Hepatocyte (in vitro differentiated cells): ENCODE data around the gene ZNF805. TPM values are rescaled to one million over a fixed set of nuclear protein-coding genes. Genes with fewer than 3 reads are reported as not detected.
"Not testable (repeated sequence)": the region's sequence is repeated elsewhere in the genome, so short reads cannot be mapped to it uniquely, and the experiment has no call there.

Experiments
- DNase-seq: peaks from one replicate; pipeline ENCODE4 v3.0.0-alpha.2; 2016; ENCODE audit warnings: low spot score
- H2AFZ ChIP-seq: fragments of 200-600 bp; sonication (generic); 2 replicates; pipeline ENCODE4 v1.6.0; 2016; ENCODE audit warnings: antibody characterized with exemption, mild to moderate bottlenecking
- H3K27ac ChIP-seq: fragments of 200-600 bp; sonication (generic); 2 replicates; pipeline ENCODE4 v1.5.1; 2016; ENCODE audit warnings: mild to moderate bottlenecking
- H3K27me3 ChIP-seq: fragments of 200-600 bp; sonication (generic); 2 replicates; pipeline ENCODE4 v1.6.1; 2016
- H3K36me3 ChIP-seq: fragments of 200-600 bp; sonication (generic); replicated peaks from 2 replicates; pipeline ENCODE4 v1.5.1; 2016; ENCODE audit warnings: low read depth; ENCODE audit not compliant: insufficient read depth
- H3K4me1 ChIP-seq: fragments of 200-600 bp; sonication (generic); 2 replicates; pipeline ENCODE4 v1.5.1; 2016; ENCODE audit warnings: mild to moderate bottlenecking, moderate library complexity; ENCODE audit not compliant: insufficient read depth
- H3K4me2 ChIP-seq: fragments of 200-600 bp; sonication (generic); 2 replicates; pipeline ENCODE4 v1.6.0; 2016
- H3K4me3 ChIP-seq: fragments of 200-600 bp; sonication (generic); 2 replicates; pipeline ENCODE4 v1.5.1; 2016; ENCODE audit warnings: mild to moderate bottlenecking
- H3K79me2 ChIP-seq: fragments of 200-600 bp; sonication (generic); 2 replicates; pipeline ENCODE4 v1.6.0; 2017; ENCODE audit warnings: mild to moderate bottlenecking
- H3K9me2 ChIP-seq: fragments of 200-600 bp; sonication (generic); replicated peaks from 2 replicates; pipeline ENCODE4 v1.6.0; 2017; ENCODE audit warnings: mild to moderate bottlenecking; ENCODE audit not compliant: insufficient read depth
- H3K9me3 ChIP-seq: fragments of 200-600 bp; sonication (generic); 2 replicates; pipeline ENCODE4 v1.5.1; 2016; ENCODE audit warnings: low read depth, mild to moderate bottlenecking
- H4K20me1 ChIP-seq: fragments of 200-600 bp; sonication (generic); 2 replicates; pipeline ENCODE4 v1.6.0; 2016; ENCODE audit warnings: mild to moderate bottlenecking; ENCODE audit not compliant: insufficient read depth, poor library complexity, severe bottlenecking
- EZH2 ChIP-seq: fragments of 200-600 bp; sonication (generic); IDR thresholded peaks from 2 replicates; pipeline ENCODE4 v1.6.1; 2016; ENCODE audit warnings: antibody characterized with exemption, mild to moderate bottlenecking, borderline replicate concordance
- EZH2phosphoT487 ChIP-seq: fragments of 200-600 bp; sonication (generic); IDR thresholded peaks from one replicate; pipeline ENCODE4 v1.6.1; 2018; ENCODE audit warnings: antibody characterized with exemption, mild to moderate bottlenecking, low read depth, moderate library complexity; ENCODE audit not compliant: unreplicated experiment, severe bottlenecking
- WGBS: methylation state at CpG from one replicate; pipeline ENCODE4 v1.1.6; 2016; ENCODE audit warnings: low lambda C conversion rate; ENCODE audit errors: missing lambda C conversion rate; 5-methylcytosine and 5-hydroxymethylcytosine counted together
- polyA plus RNA-seq: library from polyadenylated mRNA; unstranded; fragments of >200 nt; fragmentation: Nextera tagmentation; extraction: Ambion mirVana; gene quantifications from 2 replicates; pipeline ENCODE4 v1.2.1, GENCODE V29; 2016
- total RNA-seq: library from RNA; depleted of rRNA; stranded (reverse); fragments of >200 nt; gene quantifications from 2 replicates; pipeline ENCODE4 v1.2.3, GENCODE V29; 2014
- TF ChIP-seq, protein P1 (sequence below): fragments of 200-600 bp; sonication (generic); IDR thresholded peaks from 2 replicates; pipeline ENCODE4 v1.5.1; 2016; ENCODE audit warnings: antibody characterized with exemption, mild to moderate bottlenecking; ENCODE audit not compliant: poor library complexity

Gene ZNF805
- total and polyA plus RNA-seq, 2 experiments from 2014 or later = 1.9 to 12.3 TPM

DNA sequence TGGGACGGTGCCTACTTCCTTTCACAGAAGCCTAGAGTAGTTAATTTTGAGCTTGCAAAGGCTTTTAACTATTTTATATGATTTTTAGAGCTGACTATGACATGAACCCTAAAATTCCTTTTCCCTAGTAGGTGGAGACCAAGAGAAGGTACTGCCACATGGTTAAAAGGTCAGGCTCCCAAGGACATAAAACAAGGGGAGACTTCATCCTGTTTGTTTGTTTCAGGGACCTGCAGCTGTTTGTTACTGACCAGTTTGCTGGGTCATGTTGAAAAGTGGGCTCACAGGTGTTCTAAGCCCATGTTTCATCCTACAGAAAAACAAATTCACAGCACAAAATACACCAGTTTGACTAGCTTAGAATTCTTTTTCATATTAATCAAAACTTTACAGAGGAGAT, 36.0 kb downstream of the ZNF805 start:
- Histone ChIP-seq H3K4me3 (no peak overlapping the region), H3K36me3 (no peaks in the 10 kb centered on the region), H3K4me2 (no peak overlapping the region), H3K9me2 (no peaks in the 10 kb centered on the region), H3K27me3 (no peaks in the 10 kb centered on the region), H3K27ac (no peak overlapping the region), H3K4me1 (peaks cover 7% of the 10 kb centered on the region), H3K79me2 (peaks cover 21% of the 10 kb centered on the region), H4K20me1 (no peaks in the 10 kb centered on the region), H3K9me3 (no peaks in the 10 kb centered on the region), H2AFZ (no peak overlapping the region)
- 97% methylated on average over 1 of the region's 1 CpG for WGBS
- DNase-seq = no peak
- no peak for TF ChIP-seq EZH2
- TF ChIP-seq EZH2phosphoT487 = no peak
- TF ChIP-seq, protein P1, sequence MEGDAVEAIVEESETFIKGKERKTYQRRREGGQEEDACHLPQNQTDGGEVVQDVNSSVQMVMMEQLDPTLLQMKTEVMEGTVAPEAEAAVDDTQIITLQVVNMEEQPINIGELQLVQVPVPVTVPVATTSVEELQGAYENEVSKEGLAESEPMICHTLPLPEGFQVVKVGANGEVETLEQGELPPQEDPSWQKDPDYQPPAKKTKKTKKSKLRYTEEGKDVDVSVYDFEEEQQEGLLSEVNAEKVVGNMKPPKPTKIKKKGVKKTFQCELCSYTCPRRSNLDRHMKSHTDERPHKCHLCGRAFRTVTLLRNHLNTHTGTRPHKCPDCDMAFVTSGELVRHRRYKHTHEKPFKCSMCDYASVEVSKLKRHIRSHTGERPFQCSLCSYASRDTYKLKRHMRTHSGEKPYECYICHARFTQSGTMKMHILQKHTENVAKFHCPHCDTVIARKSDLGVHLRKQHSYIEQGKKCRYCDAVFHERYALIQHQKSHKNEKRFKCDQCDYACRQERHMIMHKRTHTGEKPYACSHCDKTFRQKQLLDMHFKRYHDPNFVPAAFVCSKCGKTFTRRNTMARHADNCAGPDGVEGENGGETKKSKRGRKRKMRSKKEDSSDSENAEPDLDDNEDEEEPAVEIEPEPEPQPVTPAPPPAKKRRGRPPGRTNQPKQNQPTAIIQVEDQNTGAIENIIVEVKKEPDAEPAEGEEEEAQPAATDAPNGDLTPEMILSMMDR = no peak

DNA sequence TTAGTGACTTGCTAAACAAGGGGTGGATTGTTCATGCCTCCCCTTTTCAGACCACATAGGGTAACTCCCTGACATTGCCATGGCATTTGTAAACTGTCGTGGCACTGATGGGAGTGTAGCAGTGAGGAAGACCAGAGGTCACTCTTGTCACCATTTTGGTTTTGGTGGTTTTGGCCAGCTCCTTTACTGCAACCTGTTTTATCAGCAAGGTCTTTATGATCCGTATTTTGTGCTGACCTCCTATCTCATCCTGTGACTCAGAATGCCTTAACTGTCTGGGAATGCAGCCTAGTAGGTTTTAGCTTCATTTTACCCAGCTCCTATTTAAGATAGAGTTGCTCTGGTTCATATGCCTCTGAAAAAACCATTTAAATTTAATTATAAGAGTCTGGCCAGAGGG, 38.0 kb downstream of the ZNF805 start:
- not testable (repeated sequence) for H3K9me2 ChIP-seq, H3K36me3 ChIP-seq, H2AFZ ChIP-seq, H3K27me3 ChIP-seq, H3K4me3 ChIP-seq, H3K9me3 ChIP-seq, DNase-seq
- Histone ChIP-seq H4K20me1 (peaks cover 15% of the 10 kb centered on the region), H3K27ac (peak overlapping the region; percentile 99), H3K79me2 (peaks cover 42% of the 10 kb centered on the region), H3K4me2 (peak overlapping the region; percentile 76), H3K4me1 (peaks cover 25% of the 10 kb centered on the region)
- WGBS = 68% methylated on average over 2 of the region's 2 CpGs

DNA sequence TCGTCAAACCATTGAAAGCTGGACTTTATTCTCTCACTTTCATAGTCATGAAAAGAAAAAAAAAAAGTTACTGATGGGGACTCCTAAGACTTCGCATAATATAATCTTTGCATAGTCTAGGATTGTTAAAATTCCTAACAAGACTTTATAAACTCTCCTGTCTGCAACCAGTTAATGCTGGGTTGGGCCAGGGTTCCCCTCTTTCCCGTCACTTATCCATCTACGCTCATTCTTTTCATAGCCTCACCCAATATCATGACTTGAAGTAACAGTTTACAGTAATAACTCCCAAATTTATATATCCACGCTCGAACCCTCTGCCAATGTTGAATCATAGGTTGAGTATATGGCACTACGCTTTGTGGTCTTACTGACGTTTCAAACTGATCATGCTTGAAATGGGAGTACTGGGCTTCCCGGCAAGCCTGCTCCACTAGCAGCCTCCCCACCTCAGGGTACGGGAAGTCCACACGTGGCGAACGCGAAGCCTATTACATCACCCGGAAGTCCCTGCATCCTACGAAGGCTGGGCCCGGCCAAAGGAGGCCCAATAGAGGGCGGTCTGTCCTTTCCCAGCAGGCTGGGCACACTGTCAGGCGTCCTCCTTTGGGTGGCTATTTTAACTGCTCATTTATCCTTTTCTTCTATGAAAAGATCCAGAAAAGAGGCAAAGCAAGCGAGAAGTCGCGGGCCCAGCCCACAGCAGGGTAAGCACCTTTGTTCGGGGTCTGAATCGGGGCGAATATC, 39.2 kb downstream of the ZNF805 start:
- H3K4me2 ChIP-seq = peak overlapping the region; percentile 76
- peak overlapping the region; percentile 79 for H2AFZ ChIP-seq
- peaks cover 33% of the 10 kb centered on the region for H3K4me1 ChIP-seq
- TF ChIP-seq EZH2phosphoT487 (no peak), EZH2 (no peak)
- TF ChIP-seq, protein P1 = peak; percentile 46
- peak; percentile 97 for DNase-seq
- peaks cover 53% of the 10 kb centered on the region for H3K79me2 ChIP-seq
- peak overlapping the region; percentile 99 for H3K27ac ChIP-seq
- H4K20me1 ChIP-seq = peaks cover 24% of the 10 kb centered on the region
- H3K4me3 ChIP-seq = peak overlapping the region; percentile 68
- no peaks in the 10 kb centered on the region for H3K27me3 ChIP-seq
- H3K9me3 ChIP-seq = no peaks in the 10 kb centered on the region
- no peaks in the 10 kb centered on the region for H3K36me3 ChIP-seq
- WGBS = 5% methylated on average over 25 of the region's 25 CpGs
- H3K9me2 ChIP-seq = no peaks in the 10 kb centered on the region

DNA sequence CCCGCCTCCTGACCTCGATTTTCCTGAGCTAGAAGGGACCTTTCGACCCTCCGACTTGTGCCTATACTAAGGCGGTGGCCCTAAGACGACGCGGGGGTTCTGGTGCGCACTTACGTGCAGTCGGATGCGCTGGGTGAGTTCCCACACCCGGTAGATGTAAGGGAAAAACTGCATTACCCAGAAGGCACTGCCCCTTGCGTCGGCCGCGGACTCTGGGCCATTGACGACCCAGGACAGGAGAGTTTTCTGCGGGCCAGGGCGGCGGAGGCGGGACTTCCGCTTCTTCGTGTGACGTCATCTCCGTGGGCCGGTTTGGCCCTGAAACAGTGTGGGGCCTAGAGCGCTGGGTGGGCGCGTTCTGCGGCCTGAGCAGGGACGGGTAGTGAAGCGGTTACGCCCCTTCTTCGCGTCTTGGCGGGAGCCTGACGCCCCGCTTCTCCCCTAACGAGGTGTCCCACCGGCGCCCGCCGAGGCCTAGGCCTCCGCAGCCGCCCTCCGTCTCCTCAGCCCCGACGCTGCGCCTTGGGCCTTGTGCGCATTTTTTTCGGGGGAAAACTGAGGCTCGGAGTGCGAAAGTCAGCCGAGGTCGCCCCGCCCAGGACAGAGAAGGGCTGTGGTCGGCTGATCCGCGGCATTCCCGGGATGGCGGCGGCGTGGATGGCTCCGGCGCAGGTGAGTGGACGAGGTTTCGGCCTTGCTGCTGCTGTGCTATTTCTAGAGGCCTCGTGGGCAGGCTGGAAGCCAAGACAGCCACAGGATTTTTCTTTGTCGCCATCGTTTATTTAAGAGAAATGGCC, 39.9 kb downstream of the ZNF805 start, which contains the start of gene ZNF460:
Gene ZNF460, plus strand, starts transcription at position 321 of the 797 bp plus-strand sequence. Its CDS starts 322 bp downstream, at position 643.
- WGBS = under 1% methylated on average over 64 of the region's 71 CpGs
- Histone ChIP-seq H3K9me3 (no peaks in the 10 kb centered on the region), H3K4me3 (peak within 1 kb of the TSS; percentile 76), H3K79me2 (peaks cover 61% of the 10 kb centered on the region), H3K4me2 (peak within 1 kb of the TSS; percentile 94), H3K4me1 (peaks cover 33% of the 10 kb centered on the region), H3K27ac (peak within 1 kb of the TSS; percentile 99), H2AFZ (peak within 1 kb of the TSS; percentile 79), H3K36me3 (peaks cover 5% of the 10 kb centered on the region), H3K27me3 (no peaks in the 10 kb centered on the region), H4K20me1 (peaks cover 30% of the 10 kb centered on the region), H3K9me2 (no peaks in the 10 kb centered on the region)
- DNase-seq = peak; percentile 99
- TF ChIP-seq EZH2phosphoT487 (no peak), EZH2 (no peak)
- TF ChIP-seq, protein P1 = no peak
